NCI-H748 treated with DMSO at 0.1 percent for 48 hours (cell line): Measurements from ENCODE around the gene TMEM271.
"Not testable (repeated sequence)": the region's sequence is repeated elsewhere in the genome, so short reads cannot be mapped to it uniquely, and the experiment has no call there.

ENCODE experiments used
- DNase-seq: peaks from one replicate; lab custom pipeline; 2025; lab: John Stamatoyannopoulos, UW

The TMEM271 gene

DNA sequence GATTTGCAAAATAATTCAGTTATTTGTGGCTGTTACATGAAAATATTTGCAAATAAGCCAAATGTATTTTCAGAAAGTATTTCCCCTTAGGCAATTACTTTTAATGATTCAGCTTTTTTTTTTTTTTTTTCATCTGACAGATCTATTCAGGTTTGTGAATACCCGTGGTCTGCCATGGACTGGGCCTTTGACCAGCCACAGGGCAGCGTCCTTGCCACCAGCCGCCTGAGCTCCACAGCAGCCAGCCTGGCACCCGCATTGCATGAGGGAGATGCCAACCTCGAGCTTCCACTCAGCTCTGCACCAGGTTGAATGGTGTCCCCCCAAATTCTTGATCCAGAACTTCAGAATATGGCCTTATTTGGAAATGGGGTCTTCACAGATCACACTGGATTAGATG is 14.7 kb downstream of the TMEM271 start:
- DNase-seq: no peak

DNA sequence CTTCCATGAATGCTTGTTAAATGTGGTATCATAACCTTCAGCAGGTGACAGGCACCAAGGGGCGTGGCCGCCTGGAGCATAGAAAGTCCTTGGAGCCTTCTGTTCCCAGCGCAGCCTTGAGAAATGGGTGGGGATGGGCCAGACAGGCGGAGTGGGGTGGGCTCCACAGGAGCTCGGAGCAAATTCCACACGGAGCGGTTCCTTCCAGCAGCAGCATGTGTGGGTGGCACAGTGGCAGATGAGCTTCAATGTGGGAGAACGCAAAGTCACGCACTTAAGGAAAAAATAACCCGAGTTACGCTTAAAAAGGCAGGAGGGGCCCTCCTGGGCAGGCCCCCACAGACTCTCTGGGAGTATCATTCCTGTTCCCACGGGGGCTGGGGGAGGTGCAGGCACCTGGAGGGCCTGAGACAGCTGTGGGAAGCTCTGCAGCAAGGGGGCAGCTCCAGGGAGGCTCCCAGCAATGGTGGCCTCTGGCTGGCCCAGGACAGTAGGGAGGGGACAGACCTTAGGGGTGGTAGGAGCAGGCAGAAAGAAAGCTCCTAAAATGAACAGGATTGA is 15.3 kb downstream of the TMEM271 start:
- no peak for DNase-seq

DNA sequence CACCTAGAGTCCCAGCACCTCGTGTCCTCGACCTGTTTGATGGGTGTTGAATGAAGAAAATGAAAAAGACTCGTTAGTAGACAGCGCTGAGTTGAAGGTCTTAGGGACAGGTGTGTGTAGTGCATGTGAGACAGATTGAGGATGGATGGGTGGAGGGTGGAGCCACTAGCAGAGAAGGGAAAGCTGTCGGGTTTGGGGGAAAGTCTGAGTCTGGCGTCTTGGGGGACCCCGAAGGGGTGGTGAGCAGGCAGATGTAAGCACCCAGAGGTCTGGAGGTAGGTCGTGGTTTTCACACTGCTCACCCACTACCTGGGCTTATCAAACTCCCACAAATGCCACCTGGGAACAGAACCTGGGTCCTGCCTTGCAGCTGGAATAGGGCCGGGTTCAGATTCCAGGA is 16.0 kb downstream of the TMEM271 start:
- DNase-seq: no peak

DNA sequence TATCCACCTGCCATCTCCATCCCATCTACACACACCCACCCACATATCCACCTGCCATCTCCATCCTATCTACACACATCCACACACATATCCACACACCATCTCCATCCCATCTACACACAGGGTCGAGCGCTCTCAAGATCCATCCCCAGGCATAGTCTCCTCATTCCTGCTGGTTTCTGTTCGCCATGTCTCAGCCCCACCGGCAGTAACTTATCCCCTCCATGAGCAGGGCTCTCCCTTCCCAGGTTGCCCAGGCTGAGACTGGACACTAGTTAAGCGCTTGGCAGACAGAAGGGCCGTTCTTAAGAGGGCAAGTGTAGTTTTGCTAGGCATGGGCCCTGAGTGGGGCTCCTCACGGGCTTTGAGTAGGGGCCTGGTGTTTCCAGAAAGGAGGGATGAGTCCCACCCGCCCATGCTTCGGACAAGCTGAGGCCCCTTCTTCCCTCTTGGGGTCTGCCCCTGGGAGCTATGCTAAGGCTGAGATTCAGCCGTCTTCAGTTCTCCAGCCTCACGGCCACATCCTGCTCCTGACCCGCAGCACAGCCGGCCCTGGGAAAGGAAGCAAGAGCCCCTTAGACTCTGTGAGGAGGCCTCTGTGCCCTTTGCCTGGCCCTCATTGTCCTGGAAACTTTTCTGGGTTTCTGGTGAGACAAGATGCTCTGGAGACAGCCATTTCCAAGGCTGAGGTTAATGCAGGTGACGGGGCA is 20.4 kb downstream of the TMEM271 start:
- DNase-seq: no peak

DNA sequence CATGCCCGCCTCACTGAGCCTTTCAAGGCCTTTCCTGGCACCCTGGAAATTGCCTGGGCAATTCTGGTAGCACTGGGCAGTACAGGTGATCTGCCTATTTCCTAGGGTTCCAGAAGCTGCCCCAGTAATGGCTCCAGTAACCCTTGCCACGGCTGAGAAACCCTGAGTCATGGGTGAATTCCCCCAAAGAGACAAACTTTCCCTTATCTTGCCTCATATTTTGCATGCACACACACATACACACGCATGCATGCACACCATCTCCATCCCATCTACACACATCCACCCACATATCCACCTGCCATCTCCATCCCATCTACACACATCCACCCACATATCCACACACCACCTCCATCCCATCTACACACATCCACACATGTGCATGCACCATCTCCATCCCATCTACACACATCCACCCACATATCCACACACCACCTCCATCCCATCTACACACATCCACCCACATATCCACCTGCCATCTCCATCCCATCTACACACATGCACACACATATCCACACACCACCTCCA is 21.2 kb downstream of the TMEM271 start:
- DNase-seq: not testable (repeated sequence)

DNA sequence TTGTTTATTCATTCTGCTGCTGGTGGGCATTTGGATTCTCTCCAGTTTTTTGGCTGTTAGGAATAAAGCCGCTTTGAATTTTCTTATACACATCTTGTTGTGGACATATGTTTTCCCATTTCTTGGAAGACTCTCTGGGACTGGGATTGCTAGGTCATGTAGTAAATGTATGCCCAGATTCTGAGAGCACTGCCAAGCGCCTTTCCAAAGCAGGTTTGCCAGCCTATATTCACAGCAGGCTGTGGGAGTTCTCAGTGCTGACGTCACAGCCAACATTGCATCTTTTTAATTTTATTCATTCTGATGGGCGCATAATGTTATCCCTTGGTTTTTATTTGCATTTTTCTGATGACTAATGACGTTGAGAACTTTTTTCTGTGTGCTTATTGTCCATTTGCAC is 24.1 kb downstream of the TMEM271 start:
- no peak for DNase-seq

DNA sequence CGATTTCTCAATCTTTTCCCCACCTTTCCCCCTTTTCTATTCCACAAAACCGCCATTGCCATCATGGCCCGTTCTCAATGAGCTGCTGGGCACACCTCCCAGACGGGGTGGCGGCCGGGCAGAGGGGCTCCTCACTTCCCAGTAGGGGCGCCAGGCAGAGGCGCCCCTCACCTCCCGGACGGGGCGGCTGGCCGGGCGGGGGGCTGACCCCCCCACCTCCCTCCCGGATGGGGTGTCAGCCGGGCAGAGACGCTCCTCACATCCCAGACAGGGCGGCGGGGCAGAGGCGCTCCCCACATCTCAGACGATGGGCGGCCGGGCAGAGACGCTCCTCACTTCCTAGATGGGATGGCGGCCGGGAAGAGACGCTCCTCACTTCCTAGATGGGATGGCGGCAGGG is 25.8 kb downstream of the TMEM271 start:
- DNase-seq: not testable (repeated sequence)

DNA sequence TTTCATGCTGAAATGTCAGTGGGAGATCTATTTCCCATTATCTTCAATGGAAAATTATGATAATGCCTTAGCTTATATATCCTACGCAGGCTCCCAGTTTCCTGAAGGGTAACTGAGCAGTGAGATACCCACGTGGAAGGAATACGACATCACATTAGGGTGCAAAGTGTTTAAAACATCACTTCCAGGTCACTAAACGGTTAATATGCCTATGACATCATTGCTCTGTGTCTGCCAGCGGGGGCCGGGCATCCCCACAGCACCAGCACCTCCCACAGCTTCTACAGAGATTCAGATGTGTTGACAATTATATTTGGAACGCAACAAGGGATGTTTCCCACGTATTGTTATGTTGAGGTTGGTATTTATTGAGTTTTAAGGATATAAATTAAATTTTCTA is 27.1 kb downstream of the TMEM271 start:
- DNase-seq: no peak

DNA sequence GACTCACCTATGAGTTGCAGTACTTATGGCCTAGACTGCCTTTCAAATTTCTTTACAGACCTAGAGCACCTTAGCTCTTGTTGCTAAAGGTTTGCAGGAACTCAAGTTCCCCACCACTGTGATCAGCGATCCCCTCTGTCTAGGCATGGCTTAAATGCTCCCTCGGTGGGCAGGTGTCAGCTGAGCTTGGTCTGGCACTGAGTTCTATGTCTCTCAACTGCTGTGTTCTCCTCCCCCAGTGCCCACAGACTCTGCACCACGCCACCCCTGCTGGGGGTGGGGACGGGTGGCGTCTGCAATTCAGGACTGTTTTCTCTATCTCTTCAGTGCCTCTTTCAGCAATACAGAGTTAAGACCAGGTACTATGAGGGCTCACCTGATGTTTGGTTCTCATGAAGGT is 30.5 kb downstream of the TMEM271 start:
- DNase-seq: no peak

DNA sequence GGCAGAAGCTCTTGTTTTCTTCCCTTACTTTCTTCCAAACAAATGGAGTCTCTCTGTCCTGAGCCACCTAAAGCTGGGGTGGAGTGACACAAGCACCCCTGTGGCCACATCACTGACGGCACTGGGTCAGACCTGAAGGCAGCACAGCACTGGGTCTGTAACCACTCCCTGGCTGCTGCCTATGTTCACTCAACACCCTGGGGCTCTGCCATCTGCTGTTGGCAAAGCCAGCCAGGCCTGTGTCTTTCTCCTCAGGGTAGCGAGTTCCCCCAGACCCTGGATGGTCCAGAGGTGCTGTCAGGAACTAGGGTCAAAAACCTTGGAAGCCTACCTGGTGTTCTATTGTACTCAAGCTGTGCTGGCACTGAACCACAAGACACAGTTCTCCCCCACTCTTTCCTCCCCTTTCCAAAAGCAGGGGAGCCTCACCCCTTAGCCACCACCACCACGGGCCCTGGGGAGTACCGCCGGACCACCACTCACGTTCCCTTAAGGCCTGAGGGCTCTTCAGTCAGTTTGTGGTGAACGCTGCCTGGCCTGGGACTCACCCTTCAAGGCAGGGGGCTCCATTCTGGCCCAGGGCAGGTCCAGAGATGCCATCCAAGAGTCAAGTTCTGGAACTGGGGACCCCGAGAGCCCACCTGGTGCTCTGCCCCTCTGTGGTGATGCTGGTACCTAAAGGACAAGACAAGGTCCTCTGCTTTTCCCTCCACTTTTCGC is 31.5 kb downstream of the TMEM271 start:
- no peak for DNase-seq

DNA sequence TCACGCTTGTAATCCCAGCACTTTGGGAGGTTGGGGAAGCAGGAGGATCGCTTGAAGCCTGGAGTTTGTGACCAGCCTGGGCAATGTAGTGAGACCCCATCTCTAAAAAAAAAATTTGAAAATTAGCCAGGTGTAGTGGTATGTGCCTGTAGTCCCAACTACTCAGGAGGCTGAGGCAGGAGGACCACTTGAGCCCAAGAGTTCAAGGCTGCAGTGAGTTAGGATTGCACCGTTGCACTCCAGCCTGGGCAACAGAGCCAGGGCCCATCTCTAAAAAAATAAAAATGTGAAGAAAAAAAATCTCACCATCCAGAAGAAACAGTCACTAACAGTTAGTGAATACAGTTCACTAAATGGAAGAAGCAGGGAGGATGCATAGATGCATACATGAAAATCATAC is 34.8 kb downstream of the TMEM271 start:
- no peak for DNase-seq

DNA sequence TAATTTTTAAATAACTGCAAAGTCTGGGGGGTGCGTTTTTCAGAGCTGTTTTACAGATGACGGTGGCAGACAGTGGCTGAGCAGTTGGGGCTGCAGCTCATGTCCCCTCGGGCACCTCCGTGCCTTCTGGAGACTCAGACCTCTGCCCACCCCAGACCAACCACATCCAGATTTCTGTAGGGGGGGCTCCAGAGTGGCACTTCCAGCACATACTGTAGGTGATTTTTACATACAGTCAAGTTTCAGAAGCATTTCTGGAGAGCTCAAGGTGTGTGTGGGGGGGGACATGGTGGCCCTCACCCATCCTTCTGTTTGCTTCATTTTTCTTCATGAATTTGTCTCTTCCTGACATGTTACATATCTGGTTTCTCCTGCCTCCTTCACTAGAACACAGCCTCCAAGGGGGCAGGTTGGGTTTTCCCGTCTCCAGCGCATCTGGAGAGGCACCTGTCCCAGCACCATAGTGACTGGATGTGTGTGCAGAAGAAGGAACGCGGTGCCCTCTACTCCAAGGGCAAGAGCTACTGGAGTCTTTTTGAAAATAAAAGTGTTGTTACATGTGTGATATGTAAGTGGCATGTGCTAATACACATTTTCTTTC is 37.5 kb downstream of the TMEM271 start:
- no peak for DNase-seq

DNA sequence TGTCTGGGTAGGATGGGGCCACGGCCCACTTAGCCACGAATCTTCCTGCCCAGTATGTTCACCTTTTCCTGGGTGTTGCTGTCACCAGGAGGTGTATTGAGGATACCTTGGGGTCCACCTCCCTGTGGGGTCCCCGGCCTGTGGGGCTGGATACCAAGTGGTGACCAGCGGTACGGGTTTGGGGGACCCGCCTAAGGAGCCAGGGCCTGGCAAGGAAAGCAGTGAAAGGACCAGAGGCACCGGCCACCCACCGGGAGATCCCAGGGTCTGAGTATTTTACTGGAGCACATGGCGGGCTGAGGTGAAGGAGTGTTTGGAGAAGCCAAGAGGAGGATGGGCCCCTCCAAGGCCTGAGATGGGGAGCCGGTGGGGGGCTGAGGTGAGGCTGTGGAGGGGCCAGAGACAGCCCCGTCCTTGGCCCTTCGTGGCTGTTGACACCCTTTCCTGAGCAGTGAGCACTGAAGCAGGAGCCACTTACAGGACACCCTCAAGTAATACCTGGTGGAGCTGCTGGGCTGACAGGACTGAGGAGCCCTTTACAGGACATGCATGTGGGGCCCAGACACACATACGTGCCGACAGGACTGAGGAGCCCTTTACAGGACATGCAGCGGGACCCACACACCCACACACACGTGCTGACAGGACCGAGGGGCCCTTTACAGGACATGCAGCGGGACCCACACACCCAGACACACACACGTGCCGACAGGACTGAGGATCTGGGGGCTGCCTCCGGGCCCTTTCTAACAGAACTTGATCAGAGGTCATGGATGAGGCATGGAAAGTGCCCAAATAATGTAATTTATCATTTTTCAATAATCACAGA is 38.4 kb downstream of the TMEM271 start:
- DNase-seq: no peak

DNA sequence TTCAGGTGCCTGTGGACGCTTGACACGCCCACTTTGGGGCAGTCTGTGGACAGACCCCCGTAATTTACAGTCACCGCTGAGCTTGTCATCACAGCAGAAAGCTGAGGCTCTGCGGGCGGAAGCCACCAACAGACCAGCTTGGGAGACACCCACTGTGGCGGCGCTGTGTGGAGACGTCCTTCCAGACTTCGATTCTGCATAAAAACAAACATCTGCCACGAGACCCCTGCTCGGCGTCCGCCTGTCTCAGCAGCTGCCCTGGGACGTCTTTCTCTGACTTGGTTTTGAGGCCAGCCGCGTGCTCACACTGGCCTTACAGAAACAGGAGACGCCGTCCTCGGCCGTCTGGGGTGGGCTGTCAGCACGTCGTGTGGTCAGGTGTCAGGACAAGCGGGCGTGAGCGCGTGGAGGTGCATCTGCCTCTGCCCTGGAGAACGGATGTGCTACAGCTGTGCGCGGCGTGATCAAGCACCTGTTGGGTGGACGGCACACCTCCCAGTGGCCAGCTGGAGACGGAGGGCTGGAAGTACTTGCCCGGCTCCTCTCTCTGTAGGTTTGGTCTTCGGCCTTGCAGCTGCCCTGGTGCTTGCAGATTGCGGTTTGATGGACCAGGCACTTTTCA is 39.6 kb downstream of the TMEM271 start:
- DNase-seq: no peak

DNA sequence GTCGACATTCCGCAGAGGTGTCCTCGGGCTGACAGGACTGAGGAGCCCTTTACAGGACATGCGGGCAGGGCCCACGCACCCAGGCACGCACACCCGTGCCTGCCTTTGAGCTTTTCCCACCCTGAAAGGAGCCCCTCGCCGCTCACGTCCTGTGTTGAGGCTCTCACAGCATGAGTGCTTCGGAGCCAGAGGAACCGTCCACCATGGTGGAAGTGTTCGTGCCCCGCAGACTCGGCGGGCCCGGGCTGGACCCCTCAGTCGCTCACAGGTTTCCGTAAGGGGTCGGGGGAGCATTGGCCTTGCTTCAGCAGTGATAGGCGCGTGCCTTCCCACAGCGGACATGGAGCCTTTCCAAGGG is 40.2 kb downstream of the TMEM271 start:
- no peak for DNase-seq

DNA sequence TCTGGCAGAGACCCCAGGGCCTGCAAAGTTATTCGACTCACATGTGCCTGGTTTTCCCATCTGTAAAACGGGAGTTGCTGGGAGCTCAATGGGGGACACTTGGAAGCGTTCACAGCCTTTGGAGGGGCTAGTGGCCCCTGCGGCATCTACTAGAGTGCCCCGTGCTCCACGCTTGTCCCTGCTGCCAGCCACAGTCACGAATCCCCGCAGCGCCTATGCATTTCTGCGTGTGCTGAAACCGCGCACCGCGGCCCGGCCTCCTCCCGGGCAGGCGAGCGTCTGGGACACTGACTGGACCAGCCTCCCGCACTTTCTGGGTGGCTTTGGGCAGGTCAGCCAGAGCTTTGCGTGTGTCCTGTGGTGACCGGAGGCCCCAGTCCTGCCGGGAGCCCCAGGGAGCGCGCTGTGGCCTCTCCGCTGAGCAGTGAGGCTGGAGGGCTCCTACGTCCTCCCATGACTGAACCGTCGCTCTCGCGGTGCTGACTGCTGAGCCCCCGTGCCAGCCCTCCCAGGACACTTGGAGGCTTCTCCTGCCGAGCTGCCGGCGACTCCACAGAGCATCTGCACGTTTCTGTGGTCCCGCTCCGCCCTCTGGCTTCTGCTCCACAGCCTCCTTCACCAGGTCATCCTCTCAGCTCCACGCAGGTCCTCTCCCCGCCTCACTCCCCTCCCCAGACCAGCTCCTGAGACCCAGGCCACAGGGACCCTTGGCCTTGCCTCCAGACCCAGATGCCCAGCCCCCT is 40.7 kb downstream of the TMEM271 start:
- DNase-seq: no peak

DNA sequence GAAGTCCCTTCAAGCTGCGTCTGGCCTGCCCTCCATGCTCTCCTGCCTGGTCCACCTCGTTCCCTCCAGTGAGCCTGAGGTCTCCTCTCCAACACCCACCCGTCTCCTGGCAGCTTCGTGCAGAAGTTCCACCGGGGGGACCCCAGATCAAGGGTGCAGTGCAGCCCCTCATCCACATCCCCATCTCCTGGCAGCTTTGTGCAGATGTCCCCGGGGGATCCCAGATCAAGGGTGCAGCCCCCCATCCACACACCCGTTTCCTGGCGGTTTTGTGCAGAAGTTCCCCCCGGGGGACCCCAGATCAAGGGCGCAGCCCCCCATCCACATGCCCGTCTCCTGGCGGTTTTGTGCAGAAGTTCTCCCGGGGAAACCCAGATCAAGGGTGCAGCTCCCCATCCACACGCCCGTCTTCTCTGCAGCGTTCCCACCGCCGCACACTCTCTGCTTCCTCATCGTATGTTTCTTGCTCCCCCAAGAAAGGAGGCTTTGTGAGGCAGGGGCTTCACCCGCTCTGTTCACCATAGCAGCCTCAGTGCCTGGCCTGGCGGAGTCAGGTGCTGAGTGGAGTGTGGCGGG is 41.4 kb downstream of the TMEM271 start:
- no peak for DNase-seq

DNA sequence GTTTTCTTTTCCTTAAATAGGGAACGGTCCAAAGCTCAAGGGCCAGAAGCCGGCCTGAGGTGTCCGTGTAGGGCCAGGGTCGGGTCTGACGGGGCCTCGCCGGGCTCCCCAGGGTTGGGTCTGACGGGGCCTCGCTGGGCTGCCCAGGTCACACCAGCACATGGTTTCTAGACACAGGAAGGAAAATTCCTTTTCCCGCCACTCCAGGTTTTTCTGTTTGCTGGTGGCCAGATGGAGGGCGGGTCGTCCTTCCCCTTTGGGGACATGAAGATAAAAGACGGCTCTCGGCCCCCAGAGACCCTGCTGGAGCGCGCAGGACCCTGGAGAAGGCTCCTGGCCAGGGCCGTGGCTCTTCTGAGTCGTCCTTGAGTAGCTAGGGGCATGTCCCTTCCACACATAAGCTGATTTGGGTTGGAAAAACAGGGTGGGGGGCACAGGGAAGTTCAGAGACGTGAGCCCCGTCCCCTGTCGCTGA is 42.0 kb downstream of the TMEM271 start:
- DNase-seq: no peak

DNA sequence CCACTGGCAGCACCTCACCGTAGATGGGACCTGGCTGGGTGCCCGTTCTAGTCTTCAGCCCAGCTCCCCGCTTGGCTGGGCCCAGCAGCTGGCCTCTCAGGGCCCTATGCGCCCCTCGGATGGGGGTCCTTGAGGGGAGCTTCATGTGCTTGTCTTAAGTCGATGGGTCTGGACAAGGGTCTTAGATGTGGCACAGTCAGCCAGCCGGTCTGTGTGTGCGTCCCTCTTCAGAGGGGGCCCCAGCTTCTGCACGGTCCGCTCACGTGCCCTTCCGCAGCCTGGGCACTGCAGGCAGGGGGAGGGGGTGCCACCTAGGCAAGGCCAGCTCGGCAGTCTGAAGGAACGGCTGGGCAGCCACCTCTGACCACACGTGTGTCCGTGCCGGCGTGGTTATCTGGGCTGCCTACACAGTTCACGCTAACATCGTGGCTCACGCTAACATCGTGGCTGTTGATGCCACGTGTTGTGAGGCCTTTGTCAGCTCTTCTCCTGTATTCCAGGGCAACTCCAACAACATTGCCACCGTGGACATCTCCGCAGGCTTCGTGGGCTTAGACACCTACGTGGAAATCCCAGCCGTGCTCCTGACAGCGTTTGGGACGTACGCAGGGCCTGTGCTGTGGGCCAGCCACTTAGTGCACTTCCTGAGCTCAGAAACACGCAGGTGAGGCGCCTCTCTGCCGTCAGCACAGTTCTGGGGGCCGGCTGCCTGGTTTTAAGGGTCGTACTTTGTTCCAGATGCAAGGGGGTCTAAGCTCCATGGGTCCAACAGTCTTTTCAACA is 42.6 kb downstream of the TMEM271 start:
- DNase-seq: no peak
